ENCODE measurements around the gene SLC22A23. TPM values are rescaled to one million over a fixed set of nuclear protein-coding genes. Genes with fewer than 3 reads are reported as not detected.
"Not testable (repeated sequence)": the region's sequence is repeated elsewhere in the genome, so short reads cannot be mapped to it uniquely, and the experiment has no call there.

The SLC22A23 gene
- total RNA-seq, 1 experiment from 2014 or later = 3.9 TPM

- DNase-seq (ENCODE audit: low read depth) = no peak
Measured at GRCh38 chr6:3386374-3386857, 70.4 kb downstream of the SLC22A23 start.

GRCh38 chr6:3385660-3386151 is 71.1 kb downstream of the SLC22A23 start:
- no peak for DNase-seq (ENCODE audit: low read depth)

DNA sequence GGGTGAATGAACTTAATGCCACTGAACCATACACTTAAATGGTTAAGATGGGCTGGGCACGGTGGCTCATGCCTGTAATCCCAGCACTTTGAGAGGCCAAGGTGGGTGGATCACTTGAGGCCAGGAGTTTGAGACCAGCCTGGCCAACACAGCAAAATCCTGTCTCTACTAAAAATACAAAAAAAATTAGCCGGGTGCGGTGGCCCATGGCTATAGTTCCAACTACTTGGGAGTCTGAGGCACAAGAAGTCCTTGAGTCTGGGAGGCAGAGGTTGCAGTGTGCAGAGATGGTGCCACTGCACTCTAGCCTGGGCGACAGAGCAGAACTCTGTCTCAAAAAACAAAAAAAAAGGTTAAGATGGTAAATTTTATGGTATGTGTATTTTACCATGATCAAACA is 71.7 kb downstream of the SLC22A23 start:
- DNase-seq (ENCODE audit: low read depth) = not testable (repeated sequence)

DNA sequence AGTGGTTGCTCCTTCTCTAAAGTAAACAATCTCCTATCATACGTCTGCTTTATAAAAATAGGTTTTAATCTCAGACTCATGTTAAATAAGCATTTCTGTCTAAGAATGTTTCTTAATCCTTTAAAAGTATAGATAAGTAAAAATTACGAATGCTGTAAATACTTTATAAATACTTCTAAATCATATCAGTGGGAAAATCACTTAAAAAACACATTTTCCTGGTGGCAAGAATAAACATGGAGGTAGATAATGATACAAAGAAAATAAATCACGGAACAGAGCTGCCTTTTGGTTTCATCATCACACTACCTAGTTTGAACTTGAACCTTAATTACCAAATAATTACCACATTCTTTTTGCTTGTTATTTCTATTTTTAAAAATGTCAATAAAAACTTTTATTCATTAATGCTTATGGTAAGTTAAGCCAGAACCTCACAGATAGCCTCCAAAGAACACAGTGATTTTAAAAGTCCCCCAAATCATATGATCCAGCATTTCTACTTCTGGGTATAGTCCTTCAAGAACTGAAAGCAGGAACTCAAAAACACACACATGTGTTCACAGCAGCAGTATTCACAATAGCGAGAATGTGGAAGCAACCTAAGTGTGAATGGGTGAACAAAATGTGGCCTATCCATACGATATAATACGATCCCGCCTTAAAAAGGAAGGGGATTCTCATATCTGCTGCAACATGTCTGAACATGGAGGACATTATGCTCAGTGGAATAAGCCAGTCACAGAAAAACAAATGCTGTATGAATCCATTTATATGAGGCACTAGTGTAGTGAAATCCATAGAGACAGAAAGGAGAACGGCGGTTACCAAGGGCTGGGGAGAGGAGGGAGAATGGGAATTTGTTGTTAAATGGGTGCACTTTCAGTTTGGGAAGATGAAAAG is 72.4 kb downstream of the SLC22A23 start:
- no peak for DNase-seq (ENCODE audit: low read depth)

DNA sequence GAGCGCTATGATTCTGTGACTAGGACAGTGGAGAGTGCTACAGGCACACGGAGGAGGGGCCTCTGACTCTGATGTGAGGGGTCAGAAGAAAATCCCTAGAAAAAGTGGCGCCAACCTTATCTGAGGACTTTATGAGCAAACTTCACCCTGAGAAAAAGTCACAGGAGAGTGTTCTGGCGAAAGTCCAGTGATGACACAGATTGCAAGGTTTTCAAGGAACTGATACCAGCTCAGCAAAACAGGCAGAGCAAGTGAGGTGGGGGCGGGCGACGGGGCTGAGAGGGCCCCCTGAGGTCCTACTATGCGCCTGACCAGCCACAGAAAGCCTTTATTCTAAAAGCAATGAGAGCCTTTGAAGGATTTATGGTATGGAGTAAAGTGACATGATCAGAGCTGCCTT is 73.3 kb downstream of the SLC22A23 start:
- DNase-seq (ENCODE audit: low read depth) = peak; percentile 56

DNA sequence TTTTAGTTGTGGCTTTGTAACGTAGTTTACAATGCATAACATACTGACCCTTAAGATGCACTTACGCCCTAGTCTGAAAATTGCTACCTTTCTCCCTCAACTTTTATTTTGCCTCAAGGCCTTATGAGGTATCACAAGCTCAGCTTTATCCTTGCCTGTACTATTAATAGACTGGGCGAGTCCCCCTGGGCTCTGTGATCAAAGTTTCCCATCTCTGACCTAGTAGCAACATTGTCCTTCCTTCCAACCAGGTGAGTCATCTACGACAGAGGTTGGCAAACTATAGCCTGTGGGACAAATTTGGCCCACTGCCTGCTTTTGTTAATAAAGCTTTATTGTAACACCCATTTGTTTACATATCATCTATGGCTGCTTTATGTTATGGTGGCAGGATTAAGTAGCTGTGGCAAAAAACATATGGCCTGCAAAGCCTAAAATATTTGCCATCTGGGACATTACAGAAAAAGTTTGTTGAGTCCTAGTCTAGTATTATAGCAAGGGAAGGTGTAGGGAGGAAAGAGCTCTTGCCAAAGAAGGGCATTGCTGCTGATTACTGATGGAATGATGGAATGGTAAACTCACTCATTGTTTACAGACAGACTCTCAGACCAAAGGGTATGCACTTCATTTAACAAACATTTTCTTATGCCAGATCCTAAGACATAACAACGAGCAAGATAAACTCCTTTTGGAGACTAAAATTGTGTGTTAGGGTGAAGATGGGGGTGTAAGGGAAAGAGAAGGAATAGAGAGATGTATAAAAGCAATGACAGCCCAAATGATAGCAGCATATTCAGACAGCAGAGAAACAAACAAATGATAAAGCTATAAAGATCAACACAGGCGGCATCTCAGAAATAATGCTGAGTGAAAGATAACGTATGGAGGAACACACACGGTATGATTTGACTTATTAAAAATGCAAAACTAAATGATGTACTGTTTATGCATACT is 74.2 kb downstream of the SLC22A23 start:
- DNase-seq (ENCODE audit: low read depth) = peak; percentile 72

GRCh38 chr6:3381233-3381921 is 75.5 kb downstream of the SLC22A23 start:
- DNase-seq (ENCODE audit: low read depth) = no peak

DNA sequence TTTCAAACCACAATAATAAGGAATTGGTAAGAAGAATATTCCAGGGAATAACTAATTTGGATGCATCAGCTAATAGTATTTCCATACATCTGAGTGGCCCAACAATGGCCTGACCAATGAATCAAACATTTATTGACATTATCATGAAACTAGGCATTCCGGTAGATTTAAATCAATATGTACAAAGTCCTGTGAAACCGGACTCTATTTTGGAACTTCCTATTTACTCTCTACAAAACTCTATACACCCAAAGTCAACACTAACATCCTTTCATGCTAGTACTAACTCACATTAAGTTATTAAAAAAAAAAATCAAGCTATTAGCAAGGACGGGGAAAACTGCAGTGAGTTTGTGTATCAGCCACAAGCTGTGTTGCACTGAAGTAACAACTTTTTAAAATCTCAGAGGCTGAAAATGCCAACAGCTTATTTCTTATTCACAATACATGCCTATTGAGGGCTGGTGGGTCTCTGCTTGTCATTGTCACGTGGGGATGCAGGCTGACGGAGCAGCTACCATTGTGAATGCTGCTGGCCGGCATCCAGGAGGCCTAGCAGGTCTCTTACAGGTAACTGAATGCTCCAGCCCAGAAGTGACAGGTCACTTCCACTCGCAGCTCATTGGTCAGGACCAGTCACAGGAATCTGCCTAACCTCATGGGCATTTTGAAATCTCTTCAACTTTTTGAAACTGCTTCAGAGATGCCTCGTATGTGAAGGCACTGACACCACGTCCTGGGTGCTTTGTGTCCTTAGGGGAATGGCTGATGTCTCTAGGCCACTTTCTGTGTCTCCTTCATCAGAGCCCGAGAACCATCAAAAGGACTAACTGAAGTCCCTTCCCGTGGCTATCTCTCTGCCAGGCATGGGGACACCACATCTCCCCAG is 76.3 kb downstream of the SLC22A23 start:
- DNase-seq (ENCODE audit: low read depth) = no peak

DNA sequence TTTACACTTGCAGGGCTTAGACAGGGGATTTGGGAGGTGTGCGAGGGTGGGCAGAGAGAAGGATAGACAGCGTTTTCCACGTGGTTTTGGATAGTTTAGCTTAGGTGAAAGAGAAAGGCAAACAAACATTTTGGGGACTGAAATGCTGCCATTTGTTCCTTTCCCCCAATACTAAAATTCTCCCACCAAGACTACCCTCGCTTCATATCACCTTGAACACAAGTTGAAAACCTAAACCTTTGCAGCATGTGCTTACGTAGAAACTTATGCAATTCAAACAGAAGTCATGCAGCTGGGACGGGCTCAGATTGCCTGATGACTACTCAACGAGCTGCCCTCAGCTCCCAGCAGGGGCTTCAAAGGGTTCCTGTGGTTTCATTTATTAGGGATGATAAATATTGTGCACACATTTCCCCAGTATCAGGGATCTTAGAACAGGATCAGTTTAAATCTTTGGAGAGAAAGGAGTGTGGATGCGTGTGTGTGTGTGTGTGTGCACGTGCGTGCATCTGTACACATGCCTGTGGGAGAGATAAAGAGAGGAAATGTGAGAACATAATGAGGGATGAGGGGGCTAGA is 77.3 kb downstream of the SLC22A23 start:
- no peak for DNase-seq (ENCODE audit: low read depth)

GRCh38 chr6:3378808-3379207 is 78.0 kb downstream of the SLC22A23 start:
- not testable (repeated sequence) for DNase-seq (ENCODE audit: low read depth)

DNA sequence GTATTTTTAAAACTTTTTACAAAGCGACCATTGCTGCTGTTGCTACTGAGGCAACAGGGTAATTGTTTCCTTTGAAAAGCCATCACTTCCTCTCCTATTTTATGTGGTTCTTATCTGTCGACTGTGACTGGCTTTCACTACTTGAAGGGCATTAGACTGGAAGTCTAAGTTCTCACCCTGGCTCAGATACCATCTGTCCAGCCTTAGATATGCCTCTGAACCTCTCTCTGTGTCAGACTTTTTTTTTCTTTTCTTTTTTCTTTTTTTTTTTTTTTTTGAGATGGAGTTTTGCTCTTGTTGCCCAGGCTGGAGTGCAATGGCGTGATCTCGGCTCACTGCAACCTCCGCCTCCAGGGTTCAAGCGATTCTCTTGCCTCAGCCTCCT is 78.5 kb downstream of the SLC22A23 start:
- DNase-seq (ENCODE audit: low read depth) = not testable (repeated sequence)

DNA sequence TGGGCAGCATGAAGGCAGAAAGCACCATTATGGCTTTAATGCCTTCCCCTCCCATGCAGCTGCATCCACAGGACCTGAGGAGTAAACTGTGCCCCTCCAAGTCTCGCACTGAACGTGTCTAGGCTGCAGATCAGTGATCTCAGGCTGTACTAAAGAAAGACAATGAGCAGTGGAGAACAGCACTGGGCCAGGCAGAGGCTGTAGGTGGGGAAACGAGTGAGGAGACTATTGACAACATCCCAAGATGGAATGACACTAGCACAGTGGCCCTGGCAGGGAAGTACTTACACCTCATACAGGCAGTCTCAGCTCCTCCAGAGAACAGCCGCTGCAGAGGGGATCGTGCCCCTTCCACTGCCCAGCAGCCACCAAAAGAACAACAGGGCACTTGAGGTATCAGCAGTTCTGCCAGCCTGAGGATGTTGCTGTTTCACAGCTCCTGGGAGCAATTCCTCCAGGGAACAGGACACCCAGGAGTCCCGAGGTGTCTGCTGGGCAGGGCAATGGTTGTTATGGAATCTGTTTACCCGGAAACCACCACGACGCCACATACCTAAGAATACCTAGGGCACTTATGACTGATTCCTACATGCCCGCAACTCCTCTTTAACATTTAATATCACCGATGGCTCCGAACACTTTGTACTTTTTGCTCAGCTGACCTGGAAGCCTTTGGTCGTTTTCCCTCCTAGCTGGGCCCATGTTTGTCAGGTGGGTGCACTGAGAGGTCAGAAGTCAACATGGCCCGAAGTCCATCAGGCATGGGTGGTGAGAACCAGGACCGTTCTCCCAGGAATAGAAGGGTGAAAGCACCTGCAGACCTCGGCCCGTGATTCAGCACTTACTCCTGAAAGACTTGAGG is 79.1 kb downstream of the SLC22A23 start:
- no peak for DNase-seq (ENCODE audit: low read depth)

- no peak for DNase-seq (ENCODE audit: low read depth)
Measured at GRCh38 chr6:3376893-3377535, 79.8 kb downstream of the SLC22A23 start.

DNA sequence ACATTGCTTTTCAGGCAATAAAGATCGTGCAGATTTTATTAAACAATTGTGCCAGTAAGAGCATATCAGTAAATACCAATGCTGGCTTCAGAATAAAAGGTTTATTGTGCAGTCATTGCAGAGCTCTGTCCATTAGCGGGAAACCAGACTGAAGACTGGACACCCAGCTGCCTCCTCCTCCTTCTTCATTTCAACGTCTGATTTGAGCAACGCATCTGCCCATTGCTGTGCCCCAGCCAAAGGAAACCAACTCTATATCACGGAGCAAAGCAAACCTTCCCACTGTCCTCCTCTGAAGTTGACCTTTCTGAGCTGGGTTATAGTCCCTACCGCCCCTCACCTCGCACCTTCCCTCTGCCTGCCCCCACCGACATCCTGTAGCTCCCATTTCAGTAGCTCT is 80.8 kb downstream of the SLC22A23 start:
- DNase-seq (ENCODE audit: low read depth) = no peak

- DNase-seq (ENCODE audit: low read depth) = no peak
Measured at GRCh38 chr6:3373597-3374203, 83.2 kb downstream of the SLC22A23 start.

DNA sequence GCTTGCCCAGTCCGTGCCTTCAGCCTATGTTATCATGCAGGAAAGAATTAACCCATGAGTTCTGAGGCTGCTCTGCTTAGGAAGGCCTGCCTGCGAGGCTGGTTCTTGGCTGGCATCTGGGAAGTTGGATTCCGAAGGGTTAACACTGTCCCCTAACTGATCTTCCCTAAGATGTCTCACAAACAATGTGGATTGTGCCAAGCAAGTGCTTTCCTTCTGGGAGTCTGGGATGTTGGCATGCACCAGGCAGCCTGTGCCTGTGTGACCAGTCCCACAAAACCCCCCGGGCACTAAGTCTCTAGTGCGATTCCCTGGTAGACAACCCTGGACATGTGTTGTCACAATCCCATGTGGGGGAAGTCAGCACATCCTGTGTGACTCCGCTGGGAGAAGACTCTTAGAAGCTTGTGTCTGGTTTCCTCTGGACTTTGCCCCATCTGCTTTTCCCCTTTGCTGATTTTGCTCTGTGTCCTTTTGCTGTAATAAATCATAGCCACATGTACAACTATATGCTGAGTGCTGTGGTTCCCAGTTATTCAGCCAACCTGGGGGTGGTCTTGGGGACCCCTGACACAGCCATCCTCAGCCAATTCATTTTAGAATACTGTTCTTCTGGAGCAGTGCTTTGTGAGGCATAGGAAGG is 83.8 kb downstream of the SLC22A23 start:
- DNase-seq (ENCODE audit: low read depth) = no peak

DNA sequence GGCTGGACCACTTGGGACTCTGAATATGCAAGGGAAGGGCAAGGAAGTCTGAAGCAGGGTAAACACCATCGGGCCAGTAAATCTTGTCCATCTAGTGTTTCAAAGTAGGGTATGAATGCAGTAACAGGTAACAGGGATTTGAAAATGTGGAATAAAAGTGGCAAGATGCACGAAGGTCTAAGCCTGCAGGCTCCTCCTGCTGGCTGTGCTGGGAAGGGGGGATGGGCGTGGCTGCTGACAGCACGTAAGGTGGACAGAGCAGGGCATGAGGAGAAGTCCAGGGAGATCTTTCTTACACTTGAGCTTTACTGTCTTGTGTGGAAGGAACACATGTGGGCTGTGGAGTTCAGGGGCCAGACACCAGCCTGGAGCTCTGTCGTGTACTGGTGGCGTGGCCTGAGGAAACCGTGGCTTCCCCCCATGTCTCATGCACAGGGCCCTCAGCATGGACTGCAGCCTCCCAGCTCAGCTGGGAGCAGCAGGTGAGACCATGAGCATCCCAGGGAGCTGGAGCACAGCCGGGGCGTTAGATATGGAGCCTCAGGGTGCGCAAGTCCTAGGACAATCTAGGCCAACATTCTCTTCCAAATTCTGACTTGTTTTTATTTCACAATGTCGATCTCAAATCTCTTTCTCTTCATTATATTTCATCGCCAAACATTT is 84.5 kb downstream of the SLC22A23 start:
- DNase-seq (ENCODE audit: low read depth) = no peak
